Lung microvascular endothelial cell (primary cell): ENCODE measurements around the gene ASTN2. TPM values are rescaled to one million over a fixed set of nuclear protein-coding genes. Genes with fewer than 3 reads are reported as not detected.

Experiments used
- DNase-seq, 2 donors: peaks; one replicate each; pipeline versions ENCODE4 v3.0.0 to v3.0.0-alpha.2; 2010; ENCODE audit warnings: low read depth in 2 of 2
- total RNA-seq: library from RNA; depleted of rRNA; stranded (reverse); fragments of >200 nt; gene quantifications from 2 replicates; pipeline ENCODE4 v1.2.1, GENCODE V29; 2014

Gene ASTN2
- total RNA-seq, 1 donor from 2014 or later: 0.99 TPM

DNA sequence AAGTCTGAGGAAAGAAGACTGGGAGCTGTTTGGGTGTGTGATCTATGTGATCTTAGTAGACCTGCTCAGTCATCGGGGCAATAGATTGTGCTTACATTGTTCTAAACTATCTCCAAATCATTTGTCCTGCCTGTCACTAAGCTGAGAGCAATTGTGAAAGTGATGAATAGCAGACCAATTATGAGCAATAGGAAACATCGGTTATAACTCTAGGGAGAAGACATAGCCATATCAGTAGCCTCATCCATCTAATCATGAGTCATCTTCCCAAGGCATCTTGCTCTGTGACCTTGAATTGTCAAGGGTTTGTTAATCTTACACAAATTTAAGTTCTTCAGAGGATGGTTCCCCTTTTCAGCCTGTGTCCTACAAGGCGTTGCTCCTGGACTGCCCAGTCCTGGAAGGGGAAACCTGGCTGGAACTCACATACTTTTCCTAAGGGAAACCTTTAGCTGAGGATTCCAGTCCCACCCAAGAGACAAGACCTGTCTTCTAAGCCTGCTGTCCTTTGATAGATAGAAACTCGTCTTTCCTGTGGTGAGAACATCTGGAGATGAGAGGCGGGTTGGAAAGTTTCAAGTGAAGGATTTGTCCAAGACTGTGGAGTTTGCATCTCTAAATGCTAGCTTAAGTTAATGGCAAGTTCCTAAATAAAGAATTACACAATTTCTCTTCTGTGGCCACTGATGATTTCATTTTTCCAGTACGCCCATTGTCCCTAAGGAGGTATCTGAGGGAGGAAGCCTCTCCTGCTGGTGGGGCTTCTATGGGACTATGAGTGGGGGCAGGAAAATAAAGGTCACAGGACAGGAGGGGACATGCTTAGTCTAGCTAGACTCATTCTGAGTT is 781.6 kb downstream of the ASTN2 start:
- DNase-seq: peak in 1 of 2 donors; percentile 29

DNA sequence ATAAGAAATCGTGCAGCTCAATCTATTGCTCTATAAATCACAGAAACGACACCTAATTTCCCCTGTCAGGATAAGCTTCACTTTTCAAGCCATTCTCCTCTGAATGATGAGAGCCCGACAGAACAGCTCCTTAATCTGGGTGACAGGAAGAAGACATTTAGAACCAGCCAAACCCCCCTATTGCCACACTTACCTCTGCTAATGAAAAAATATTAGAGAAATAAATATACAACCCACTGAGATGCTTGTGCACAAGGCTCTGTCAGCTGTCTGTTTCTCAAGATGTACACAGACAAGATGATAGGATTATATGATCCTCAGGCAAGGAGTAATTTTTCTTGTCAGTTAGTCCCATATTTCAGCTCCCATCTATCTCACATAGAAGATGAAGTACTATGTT is 785.2 kb downstream of the ASTN2 start:
- DNase-seq: no peak

DNA sequence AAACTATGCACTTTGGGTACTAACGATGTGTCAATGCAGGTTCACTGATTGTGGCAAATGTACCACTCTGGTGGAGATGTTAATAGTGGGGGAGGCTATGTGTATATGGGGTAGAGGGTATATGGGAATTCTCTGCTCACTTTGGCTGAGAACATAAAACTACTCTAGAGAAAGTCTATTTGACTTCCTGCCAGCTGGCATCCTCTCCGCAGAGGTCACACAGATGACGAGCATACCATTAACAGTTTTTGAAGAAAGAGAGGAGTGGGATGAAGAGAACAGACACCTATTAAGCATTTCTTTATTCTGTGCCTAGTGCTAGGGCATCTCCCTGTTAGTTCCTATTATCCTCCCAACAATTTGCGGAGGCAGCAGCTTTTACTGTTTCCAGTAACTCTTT is 786.1 kb downstream of the ASTN2 start:
- DNase-seq: no peak

DNA sequence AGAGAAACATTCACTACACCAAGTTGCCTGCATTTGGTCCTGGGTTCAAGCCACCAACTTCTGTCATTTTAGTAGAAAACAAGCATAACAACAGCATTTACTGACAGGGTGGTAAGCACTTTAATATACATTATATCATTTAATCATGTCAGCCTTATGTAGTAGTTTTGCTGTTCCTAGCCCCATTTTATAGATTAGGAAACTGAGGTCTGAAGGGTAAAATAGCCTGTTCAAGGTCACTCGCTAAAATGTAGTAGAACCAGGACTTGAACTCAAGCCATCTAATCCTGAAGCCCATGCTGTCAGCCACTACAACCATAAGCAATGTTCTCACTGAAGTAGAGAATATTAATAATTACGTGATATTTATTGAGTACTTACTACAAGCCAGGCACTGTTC is 787.4 kb downstream of the ASTN2 start:
- no peak for DNase-seq

DNA sequence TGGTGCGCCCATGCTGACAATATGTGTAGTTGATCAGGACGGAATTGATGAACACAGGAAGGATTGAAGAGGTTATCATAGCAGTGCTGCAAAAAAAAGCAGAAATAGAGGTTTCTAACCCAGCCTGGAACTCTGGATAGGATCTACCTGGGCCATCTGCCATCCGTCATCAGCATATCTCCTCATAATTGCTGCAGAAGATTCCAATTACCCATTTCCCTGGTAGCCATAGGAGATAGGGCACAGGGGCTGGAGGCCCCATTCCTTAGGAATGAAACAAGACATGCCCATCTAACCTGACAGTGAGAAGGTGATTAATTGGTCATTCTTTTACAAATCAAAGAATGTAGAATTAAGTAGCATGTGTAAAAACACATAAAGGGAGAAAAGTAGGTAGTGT is 788.1 kb downstream of the ASTN2 start:
- no peak for DNase-seq

DNA sequence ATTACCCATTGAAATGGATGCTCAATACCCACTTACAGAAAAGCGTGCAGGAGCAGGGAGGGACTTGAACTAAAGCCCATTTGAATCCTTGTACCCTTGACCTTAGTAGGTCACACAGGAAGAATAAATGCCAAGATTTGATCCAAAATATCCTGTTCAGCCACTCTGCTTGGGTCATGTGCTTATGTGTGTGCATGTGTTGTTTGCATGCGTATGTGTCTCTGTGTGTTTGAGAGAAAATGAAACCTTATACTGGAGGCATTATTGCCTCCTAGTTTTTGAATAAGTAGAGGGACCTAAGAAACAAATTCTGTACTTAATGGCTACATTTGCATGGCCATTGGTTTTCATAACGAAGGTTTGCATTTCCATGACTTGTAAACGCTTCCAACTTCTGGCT is 791.1 kb downstream of the ASTN2 start:
- DNase-seq: no peak

DNA sequence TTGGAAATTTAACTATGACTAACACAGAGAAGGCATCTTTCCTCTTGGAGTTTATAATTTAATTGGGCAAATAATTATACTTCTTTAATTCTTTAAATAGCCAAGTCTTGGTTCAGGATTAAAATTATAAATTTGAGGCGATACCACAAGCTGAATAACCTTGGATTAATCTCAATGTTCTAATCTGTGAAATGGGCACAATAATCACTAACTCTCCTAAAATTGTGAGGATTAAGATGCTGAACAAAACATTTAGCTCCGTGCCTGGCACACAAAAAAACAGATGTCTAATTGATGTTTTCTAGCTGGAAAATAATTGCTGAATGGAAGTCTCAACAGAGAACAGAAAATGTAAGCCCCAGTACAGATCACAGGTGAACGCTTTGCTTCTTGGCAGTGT is 797.5 kb downstream of the ASTN2 start:
- no peak for DNase-seq

DNA sequence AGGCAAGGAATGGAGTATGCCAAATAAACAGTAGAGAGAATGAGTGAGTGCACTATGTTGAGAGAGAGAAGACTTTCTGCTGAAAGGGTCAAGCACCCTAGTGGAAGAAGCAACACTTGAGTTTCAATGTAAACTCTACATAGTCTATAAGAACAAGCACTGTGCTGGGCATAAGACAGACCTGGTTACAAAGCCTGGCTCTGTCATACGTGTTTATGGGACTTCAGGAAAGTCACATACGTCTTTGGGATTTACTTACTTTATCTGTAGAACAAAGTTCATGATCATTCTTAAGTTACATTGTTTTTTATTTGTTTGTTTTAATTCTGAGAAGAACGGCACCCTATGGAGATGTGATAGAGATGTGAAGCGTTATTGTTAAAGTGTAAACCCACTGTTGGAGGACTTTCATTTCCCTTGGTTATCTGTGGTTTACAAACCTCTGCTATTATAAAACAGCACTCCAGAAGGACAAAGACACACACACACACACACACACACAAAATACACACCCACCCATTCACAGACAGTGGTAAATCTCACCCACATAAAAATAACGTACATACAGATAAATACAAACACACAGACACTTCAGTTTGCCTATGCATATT is 798.4 kb downstream of the ASTN2 start:
- no peak for DNase-seq

DNA sequence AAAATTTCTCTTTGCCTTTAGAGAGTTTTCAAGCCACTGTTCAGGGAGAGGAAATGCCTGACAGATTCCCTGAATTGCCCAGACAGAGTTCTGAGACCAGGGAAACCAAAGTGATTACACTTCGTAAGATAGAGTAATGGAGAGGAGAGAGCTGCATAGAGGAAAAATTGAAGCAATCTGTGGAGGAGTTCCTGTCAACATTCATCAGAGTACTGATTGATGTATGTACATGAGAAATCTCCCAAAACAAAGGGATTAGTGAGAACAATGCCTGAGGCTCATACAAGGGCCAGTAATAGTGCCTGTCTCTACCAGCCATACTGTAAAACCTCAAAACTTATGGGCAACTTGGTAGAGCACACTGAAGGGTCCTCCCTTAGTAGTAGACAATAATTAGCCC is 806.8 kb downstream of the ASTN2 start:
- DNase-seq: no peak

DNA sequence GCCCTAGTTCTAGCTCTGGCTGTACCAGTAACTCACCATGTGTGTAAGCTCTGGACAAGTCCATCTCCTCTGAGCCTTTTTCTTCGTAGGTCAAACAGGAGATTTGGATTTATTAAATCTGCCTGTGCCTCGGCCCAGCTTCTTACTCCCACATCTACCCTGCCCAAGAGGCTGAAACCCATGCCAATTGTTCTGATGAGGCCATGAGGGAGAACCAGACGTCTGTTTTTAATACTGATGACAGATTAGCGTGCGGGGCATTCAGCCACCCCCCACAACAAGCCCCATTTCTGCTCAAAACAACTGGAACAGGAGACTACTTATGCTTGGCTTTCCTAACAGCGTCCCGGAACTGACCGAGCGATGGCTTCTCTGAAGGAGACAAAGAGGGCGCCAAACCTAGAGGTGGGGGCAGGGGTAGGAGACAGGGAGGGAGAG is 808.9 kb downstream of the ASTN2 start:
- no peak for DNase-seq

DNA sequence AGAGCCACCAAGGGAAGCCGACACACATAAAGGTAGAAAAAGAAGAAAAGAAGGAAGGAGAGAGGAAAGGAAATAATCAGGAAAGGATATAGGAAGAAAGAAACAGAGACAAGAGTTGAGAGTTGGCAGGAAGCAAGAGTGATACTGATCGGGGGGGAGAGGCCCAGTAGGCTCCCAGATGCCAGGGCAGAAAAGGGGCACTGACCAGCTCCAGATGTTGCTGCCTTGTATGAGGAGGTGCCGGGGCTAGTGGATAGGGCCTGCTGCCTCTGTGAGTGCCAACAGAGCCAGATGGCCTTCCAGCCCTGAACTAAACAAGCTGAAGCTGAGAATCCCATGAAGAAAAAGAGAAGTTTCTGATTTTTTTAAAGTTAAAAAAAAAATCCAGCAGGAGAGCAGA is 809.8 kb downstream of the ASTN2 start:
- no peak for DNase-seq

DNA sequence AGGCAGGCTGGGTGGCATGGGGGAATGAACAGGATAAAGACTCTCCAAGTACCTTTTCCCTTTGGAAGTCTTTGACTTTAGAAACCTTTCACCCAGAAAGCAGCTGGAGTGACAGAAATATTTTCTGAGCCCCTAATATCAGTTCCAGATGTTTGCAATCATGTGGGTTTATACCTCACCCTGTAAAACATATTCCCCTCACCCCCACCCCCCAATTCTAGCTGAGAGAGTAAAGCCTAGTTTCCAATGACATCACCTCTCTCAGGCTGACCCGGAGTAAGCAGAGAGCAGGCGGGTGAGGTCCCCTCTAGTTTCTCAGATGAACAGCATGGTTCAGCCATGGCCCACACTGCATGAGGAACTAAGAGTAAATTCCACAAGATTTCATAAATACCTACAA is 810.6 kb downstream of the ASTN2 start:
- DNase-seq: no peak

DNA sequence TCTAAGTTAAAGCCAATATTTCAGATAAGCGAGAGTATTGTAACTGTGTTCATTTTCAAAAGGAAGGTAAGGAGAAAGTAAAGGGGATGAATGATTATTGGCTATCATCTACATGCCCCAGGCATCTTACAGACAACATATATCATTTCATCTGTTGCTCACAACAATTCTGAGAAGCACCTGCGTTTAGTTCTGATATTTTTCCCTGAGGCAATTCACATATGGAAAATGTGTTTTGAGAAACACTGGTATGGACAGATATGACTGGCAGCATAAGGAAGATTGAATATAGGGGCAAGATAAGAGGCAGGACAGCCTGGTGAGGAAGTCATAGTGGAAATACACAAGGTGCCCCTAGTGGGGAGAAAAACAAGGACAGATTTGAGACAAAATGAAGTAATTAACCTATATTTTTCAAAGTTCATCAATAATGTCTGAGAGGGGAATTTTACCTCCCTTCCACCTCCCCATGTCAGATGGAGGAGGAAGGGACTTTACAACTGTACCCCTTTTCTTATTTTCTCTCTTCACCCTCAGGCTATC is 815.4 kb downstream of the ASTN2 start:
- DNase-seq: no peak

DNA sequence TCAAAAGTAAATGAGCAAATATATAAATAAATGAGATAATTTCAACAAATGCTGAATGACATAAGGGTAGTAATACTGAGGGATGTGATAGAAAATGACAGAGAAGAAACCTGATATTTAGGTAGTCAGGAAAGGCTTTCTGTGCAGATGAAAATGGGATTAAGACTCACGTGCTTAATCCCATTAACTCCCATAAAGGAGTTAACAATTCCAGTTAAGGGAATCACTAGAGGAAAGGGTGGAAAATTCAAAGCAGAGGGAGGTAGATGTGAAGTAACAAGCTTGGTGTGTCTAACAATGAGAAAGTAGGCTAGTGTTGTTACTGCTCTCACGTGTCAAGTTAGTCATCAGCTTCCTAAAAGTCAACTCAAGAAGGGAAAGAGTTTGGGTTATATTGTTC is 818.2 kb downstream of the ASTN2 start:
- DNase-seq: no peak

DNA sequence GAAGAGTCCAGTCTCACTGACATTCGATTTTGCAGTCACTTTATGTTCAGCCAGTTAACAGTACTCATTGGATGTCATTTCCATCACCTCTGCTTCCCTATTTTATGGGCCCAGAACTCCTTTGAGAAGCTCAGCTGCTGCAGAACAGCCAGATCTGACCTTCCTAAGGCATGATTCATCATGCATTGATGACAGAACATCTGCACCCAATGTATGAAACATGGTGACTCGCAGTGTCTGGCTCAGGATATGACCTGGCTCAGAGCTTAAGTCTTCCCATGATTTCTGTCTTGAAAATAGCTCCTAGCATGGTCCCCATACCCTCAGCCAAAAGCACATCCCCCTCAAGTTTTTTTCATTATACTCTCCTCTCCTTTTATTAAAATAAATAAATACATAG is 820.3 kb downstream of the ASTN2 start:
- peak in 1 of 2 donors; percentile 47 for DNase-seq

DNA sequence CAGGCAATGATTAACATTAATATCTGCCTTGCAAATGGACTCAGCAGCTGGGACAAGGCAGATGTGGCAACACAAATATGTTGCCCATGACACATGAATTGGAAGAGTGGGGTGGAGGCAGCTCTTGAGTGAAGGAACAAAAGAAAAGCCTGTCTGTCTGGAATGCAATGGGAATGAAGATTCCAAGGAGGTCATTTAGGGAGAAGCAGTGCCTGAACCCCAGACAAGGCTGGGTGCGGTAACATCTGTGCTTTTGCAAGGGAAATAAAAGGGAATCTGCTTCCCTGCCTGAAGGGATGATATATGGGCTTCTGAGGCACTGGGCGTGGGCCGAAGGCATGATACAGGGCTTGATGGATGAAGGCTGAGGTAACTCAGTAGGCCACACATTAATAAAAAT is 821.9 kb downstream of the ASTN2 start:
- no peak for DNase-seq

DNA sequence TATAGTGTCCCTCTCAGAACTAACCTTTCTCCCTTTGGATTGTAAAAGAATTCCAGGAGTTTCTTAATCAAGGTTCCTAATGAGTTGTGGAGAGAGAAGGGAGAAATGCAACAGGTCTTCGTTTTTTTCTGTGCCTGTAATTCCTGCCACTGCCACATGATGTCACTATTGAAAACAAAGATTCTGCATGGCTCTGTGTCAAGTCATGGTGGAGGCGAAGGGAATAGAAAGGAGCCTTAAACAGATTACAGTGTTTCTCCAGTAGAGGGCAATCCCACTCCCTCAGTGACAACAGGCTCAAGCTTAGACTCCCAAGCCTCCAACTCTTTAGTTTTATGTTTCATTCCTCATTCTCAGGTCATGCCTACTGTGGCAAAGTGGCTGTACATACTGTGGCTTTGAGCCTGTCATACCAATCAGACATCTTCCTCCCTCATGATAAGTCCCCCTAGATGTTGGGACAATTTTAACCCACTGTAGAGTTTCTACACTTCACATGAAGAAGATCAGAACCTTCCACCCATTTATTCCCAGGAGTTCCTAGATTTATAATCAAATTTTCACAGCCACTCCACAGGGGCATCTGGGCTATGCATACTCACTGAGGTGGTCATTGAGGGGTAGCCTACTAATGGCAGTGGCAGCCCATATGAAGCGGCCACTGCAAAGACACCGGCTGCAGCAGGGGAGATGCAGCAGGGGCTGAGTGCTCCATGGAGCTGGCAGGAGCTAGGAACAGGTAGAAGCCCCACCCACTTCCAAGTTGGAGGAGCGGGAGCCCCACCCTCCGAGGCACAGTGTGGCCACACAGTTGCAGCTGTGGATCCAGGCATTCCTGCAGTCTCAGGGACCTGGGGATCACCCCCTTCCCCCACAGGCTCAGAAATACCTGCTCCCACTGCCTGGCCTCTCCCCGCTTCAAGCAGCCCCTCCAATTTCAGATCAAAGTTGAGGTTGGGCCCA is 825.2 kb downstream of the ASTN2 start:
- peak in 1 of 2 donors; percentile 58 for DNase-seq

DNA sequence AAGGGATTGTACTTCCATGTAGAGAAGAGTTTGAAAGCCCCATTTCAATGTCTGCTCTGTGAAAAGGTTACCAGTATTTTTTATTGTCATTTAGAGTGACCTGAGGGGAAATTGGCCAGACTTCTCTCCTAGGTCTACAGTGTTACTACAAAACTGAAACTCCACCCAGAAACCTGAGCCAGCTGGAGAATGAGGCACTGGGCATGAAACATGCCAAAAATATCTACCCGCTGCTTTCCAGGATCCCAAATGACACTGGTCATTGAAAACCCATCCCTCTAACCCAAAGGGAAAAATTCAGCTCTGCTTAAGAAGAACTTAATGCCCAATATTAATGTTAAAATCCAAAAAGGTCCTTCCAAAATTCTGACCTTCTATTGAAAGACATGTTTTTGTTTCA is 826.9 kb downstream of the ASTN2 start:
- DNase-seq: no peak

DNA sequence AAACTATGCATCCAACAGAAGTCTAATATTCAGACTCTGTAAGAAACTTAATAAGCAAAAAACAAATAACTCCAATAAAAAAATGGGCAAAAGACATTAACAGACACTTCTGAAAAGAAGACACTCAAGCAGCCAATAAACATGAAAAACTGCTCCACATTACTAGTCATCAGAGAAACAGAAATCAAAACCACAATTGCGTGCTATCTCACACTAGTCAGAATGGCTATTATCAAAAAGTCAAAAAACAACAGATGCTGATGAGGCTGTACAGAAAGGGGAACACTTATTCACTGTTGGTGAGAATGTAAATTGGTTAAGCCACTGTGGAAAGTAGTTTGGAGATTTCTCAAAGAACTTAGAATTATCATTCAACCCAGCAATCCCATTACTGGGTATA is 829.0 kb downstream of the ASTN2 start:
- no peak for DNase-seq

DNA sequence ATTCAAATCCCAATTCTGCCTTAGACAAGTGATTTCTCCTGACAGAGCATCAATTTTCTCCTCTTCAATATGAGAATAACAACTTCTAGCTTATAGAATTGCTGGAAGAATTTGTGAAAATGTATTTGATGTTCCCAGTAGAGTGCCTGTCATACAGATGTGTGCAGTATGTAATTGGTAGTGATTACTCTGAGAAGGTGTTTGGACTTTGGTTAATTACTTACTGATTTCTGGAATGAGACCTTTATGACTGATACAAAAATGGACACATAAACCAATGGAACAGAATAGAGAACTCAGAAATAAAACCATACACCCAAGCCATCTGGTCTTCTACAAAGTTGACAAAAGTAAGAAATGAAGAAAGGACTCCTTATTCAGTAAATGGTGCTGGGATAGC is 829.7 kb downstream of the ASTN2 start:
- no peak for DNase-seq

DNA sequence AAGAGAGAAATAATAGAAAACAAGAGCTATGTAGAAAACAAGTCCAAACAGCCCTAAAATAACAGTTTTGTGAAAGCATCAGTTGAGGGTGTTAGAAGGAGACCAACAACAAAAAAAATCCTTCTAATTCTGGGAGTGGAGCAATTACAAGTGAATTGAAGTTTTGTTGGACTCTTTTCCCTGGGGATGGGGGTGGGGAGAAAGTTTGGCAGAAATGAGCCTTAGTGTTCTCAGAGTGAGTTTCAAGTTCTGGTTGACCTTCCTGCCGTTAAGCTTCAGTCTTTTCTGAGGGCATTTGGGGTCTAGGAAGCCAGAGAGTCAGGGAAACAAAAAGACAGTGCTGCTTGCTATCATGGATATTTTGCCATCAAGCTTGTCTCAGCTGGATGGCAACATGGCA is 834.0 kb downstream of the ASTN2 start:
- no peak for DNase-seq

DNA sequence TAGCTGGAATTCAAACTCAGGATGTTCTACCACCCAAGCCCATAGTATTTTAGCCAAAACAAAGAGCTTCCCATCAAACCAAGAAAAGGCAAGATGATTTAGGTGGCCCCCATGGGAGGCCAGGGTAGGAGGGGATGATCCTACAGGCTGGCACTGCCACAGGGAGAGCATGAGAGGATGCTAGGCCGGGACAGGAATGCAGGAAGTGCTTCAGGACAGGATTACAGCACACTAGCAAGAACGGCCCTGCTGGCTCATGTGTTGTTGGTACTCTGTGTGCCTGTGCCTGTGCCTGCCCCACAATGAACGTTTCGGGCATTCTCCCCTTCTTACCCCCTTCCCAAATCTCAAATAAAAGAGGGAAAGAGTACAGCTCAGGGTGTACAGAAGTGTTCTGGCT is 838.5 kb downstream of the ASTN2 start:
- no peak for DNase-seq
